HG02870 (cell line): ENCODE data around the gene DNAH9.
"Not testable (repeated sequence)": the region's sequence is repeated elsewhere in the genome, so short reads cannot be mapped to it uniquely, and the experiment has no call there.

Experiments used
- ATAC-seq: cut with Tn5 transposase; IDR thresholded peaks from one replicate; pipeline ENCODE4 v1.9.1; 2021; ENCODE audit warnings: mild to moderate bottlenecking, moderate library complexity; ENCODE audit not compliant: unreplicated experiment

DNAH9 gene

DNA sequence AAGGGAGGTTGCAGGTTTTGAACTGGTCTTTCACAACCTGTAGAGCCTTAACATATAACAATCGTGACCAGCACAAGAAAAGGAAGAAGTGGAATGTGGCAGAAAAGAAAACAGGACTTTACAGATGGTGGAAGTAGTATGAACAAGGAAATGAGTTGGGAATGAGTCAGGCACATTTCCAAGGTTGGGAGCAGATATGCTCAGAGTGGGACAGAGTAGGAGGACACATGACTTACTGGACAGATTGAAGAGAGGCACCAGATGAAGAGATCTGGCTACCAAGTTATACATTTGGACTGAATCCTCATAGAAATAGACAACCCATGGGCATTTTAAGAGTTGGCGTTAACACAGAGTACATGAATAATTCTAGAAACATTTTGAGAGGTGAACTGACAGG is 303.7 kb downstream of the DNAH9 start:
- ATAC-seq = no peak

DNA sequence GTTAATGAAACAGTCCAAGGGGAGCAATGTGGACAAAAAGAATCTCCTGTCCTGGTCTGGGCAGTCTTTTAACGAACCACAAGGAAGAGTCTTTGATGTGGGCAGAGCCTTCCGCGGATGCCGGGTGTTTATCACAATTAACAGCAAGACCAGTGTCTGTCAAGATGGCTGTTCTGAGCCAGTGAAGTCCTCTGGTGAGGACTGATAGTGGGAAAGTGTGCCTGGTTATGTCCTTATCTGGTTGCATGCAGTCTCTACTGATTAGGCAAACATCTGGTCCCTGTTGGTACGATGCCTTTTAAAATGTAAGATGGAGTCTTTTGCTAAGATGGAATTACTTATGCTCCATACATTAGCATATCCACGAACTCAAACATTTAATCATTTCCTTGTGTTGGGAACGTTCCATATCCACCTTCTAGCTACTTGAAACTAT is 310.5 kb downstream of the DNAH9 start:
- no peak for ATAC-seq

DNA sequence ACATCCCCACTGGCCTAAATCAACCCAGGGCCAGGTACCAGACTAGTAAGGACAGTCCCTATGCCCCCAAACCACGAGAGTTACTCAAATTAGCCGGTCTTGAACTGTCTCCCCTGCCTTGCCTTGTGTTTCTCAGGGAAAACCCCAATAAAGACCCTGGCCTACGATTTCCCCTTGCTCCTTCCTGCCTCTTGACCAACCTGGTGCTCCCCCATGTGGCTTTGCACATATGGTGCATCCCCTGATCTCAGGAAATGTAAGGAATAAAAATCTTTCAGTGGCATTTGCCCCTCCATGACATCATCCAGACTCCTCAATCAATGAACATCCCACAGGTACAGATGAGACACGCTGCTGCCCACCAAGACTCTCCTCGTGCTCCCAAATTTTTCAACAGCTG is 311.1 kb downstream of the DNAH9 start:
- no peak for ATAC-seq

DNA sequence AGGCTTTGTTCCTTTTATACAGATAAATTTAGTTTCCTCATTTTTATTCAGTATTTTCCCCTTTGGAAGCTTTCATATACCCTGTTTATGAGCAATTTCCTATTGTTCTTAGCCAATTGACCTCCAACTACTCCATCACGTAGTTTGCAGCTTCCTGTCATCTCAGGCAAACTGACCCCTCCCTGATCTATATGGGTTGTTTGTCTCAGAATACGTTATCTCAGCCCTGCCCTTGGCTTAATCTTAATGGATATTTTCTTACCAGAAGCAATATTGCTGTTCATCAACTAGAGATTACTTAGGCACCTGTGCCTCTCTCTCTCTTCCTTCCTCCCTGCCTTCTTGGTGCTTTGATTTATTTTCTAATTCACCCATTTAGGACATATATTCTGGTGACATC is 317.8 kb downstream of the DNAH9 start:
- ATAC-seq = no peak

DNA sequence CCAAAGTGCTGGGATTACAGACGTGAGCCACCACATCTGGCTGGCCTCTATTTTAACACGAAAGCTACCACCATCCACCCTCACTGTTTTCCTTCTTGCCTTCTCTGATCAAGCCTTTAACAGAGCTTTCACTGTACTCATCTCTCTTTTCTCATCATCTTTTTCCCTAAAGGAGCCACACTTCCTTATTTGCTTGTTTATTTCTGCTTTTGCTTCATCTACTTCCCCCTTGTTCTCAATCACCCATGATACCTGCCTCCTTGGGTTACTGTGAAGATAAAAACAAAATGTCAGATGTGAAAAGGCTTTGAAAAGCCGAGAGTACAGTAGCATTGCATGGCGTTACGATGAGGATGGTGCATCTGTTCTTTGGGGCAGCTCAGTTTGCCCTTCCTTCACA is 319.1 kb downstream of the DNAH9 start:
- ATAC-seq = no peak

DNA sequence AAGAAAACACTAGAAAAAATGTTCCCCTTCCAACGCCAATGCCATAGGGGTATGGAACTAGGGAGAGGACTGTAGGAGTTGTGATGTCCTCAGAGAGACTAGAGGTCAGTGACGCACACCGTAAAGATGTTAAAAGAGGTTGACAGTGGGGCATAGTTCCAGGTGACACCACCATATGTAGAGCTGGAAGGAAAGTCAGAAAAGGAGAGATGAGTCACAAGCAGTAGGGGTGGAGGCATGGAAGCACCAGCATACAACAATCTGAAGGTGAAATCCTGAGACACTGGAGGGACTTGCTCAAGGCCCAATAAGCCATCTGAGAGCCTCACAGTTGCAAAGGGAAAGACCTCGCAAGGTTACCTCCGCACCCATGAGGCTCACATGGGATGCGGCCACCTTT is 323.0 kb downstream of the DNAH9 start:
- no peak for ATAC-seq

DNA sequence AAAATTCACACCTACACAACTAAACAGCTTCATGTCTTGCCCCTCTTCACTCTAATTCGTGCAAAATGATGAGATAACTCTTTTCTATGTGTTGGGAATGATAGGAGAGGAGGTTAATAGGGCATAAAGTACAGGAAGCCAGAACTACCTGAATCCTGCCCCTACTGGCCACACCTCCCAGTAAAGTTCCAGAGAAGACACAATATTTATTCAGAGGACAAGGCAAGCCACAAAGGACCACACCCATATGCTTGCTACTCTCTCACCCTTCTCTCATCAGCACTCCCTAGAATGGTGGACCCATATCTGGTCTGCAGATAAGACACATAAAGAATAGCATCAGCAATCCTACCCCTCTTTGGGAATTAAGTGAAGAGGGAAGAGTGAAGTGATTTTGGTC is 324.4 kb downstream of the DNAH9 start:
- no peak for ATAC-seq

DNA sequence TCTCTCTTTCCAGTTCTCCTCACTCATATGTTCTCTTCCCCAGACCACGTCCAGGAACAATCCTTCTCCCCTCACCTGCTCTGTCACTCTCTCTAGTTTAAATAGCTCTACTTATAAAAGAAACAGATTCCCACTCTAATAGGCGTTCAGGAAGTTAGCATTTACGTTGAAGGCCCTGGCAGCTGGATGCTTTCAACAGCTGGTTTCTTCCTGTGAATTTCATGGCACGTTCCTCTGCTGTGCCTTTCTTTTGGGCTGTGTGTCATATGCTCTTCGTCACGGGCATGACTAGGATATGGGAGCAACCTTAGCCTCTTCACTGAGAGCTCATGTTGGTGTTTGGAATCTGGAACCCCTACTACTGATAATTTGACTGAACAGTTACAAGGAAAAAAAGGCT is 325.8 kb downstream of the DNAH9 start:
- no peak for ATAC-seq

DNA sequence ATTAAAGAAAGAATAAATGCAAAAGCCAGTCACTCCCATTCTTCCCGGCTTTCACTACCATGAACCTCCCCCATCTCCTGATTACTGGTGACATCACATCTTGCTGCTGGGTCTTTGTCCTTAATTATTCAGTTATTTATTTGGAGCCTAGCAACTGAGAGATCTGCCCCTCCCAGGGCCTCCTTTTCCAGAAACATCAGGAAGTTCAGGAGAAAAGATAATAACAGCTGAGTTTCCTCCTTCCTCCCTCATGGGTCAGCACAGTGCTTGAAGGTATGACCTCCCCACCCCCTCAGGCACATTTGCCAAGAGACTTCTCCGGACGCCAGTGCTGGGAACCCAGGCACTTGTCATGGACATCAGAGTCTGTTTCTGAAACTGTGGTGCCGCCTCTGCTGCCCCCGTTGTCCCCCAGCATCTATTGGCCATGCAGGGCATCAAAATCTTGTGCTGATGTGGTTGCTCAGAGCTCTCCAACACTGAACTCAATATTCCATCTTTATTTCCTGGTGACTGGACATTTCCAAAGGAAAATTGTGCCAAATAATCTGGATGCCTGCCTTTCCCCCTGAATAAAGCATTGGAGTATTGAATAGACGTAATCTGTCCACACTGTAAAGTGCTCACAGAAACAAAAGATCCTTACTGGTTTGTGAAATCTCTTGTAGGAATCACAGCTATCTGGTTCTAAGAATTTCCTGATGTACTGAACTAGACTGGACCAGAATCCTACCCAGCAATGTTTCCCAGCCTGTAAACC is 327.2 kb downstream of the DNAH9 start:
- no peak for ATAC-seq

DNA sequence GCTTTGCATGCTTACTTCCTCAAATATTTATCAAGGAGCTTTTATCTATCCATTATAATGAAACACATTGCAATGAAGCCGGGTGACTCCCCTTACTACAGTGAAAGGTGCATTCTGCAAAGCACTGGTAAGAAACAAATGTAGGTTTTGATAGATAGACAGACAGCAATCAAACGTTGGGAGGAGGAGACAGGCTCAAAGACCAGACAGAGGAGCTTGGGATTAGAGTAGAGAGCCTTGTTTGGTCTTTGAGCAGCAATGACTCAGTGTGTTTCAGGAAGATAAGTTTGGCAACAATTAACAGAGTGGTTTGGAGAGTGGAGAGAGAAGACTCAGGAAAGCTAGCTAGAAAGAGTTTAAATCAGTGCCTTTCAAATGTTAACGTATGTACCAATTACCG is 330.2 kb downstream of the DNAH9 start:
- no peak for ATAC-seq

DNA sequence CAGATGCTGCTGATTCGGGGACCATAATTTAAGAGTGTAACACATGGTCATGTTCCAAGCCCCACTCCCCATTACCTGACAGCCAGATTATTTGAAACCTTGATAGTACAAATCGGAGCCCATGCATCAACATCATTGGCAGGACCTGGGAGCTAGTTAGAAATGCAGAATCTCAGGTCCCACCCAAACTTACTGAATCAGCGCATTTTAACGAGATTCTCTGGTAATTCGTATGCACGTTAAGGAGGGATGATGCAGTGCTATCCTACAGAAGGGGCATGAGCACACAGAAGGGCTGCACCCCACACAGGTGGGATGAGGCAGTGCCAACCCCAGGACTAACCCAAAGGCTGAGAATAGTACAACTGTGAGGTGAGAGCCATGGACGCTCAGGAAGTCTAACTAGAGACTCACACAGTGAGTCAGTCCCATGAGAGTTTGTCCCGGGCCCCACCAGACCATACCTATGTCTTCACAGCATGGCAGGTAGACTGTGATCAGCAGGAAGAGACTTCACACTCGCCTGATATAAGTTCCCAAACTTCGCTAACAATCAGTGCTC is 334.1 kb downstream of the DNAH9 start:
- no peak for ATAC-seq

DNA sequence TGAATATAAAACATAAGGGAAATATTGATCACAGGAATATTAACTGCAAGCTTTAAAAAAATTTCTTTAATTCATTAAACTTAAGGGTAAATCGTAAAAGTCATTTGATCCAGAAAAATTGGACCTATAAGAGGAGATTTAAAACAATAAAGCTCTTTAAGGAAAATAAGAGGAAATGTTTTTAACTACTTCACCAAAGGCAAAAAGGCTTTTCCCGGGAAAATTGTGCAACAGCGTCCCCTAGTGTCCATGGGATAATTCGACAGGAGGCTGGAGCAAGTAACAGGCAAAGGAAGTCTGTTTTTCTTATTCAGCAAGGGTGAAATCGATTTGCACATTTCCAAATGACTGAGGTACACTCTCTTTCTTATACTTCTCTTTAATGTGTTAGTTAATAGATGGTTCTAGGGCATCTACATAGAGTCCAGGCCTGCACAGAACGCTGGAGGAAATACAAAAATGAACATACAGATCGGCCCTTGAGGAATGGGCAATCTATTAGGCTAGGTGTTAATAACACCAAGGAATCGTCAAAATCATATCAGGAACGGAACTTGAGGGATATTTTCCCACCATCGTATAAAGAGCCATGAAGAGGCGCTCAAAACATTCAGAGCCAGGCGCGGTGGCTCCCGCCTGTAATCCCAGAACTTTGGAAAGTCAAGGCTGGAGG is 337.6 kb downstream of the DNAH9 start:
- no peak for ATAC-seq

DNA sequence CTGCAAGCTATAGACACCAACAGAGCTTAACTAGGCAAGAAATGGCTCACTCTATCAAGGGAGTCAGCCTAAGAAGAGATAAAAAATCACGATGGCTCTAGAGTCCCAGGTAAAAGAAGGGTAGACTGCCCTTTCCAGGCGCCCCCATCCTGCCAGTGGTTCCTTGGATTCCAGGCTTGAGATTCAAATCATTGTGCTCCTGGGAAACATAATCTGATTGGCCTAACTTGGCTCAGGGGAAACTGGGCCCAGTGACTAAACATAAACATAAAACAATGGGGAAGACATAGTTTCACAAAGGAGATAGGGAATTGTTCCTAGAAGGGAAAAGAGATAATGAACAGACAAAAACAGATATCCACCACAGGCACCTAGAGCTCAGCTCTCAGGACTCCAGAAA is 342.6 kb downstream of the DNAH9 start:
- no peak for ATAC-seq

DNA sequence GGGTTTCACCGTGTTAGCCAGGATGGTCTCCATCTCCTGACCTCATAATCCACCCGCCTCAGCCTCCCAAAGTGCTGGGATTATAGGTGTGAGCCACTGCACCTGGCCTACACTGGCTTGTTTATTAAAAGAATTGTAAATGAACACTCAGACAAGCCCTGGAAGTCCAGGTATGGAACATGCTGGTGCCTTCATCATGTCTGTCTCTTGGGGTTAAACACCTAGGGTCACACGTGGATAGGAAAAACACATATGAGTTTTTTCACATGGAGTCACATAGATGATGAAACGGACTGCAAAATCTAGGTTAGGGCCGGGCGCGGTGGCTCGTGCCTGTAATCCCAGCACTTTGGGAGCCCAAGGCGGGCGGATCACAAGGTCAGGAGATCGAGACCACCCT is 344.8 kb downstream of the DNAH9 start:
- not testable (repeated sequence) for ATAC-seq

DNA sequence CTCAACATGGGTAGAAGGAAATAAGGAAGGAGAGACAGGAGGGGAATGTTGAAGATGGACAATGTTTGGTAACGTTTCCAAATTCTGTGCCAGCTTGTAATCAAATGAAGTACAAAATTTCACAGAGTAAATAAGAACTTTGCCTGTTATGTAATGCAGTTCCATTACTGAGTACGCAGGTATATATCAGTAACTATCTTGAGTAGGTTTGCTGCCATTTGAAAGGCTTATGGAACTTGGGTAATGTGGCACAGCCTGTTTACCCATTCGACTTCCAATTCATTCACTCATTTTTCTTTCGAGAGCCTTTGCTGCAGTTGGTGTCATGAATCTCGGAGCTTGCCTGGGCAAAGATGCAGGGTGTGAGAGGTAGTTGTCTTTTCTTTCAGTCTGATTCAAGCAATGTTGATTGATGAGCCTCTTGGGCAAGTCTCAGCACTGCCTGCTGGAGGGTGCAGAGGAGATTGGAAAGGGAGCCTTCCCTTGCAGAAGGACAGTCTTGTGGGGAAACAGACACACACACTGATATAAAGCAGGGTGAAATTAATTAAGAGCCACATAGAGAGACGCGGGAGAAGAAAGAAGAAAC is 345.6 kb downstream of the DNAH9 start:
- ATAC-seq = no peak

DNA sequence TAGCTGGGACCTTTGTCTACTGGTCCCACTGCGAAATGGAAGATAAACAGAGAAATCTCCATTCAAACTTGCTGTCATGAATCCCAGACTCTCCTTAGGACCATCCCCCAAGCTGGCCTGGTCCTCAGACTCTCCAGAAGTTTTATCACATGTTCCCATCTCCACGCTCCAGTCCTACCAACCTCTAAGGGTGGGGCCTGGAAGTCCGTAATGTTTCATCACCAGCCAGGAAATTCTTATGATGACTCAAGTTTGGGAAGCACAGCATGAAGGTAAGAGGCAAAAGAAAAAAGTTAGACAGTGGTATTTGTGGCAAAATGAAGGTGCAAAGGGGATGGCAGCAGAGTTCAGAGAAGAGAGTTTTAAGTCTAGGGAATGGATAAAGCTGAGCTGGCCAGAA is 346.3 kb downstream of the DNAH9 start:
- no peak for ATAC-seq

DNA sequence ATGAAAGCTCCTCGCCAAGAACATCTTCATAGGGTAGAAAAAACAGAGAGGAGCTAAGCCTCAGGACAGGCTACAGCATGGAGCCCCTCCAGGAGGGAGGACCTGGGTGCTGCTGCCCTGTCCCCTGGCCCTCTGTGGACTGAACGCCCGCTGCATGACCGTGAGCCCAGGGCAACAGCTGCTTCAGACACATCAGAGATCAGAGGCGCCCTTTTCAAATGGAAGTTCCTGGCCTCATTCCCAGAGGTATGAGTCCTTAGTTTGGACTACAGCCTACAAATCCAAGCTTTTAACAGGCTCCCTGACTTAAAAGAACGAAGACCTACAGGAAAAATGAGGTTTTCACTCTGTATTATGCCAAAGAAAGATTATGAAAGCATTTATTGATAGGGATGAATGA is 350.5 kb downstream of the DNAH9 start:
- no peak for ATAC-seq

DNA sequence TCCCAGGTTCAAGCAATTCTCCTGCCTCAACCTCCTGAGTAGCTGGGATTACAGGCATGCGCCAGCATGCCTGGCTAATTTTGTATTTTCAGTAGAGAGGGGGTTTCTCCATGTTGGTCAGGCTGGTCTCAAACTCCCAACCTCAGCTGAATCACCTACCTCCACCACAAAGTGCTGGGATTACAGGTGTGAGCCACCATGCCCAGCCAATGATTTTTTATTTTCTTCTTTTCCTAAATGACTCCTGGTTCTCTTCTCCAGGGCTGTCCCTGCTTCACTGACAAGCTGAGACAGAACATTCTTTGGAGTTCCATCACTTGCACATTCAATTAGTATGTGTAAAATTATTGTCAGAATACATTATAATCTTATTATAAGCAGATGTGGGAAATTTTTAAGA is 351.3 kb downstream of the DNAH9 start:
- not testable (repeated sequence) for ATAC-seq

DNA sequence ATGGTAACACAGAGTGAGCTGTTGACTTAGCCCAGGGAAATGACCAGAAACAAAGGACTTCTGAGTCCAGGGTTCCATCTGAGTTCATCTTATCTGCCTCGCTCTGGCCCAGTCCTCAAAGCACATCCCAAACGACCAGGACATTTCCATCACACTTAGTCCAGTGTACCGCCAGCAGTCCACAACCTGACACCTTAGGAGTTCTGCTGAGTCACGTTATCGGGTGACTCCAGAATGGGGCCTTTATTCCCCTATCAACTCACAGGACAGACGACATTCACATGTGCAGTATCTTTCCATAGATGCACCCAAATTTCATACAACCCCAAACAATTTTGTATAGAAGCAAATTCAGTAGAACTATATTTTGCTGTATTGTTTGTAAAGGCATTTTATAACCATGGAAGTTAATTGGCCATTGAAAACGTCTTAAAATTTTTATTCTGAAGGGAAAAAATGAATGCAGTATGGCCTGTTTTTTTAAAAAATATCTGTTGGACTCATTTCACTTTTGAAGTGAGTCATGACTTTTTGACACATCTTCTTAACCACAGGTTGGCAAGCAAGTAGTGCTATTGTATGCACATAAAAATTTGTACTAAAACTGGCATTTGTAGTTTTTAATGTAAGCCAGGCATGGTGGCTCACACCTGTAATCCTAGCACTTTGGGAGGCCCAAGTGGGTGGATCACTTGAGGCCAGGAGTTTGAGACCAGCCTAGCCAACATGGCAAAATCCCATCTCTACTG is 352.7 kb downstream of the DNAH9 start:
- no peak for ATAC-seq

DNA sequence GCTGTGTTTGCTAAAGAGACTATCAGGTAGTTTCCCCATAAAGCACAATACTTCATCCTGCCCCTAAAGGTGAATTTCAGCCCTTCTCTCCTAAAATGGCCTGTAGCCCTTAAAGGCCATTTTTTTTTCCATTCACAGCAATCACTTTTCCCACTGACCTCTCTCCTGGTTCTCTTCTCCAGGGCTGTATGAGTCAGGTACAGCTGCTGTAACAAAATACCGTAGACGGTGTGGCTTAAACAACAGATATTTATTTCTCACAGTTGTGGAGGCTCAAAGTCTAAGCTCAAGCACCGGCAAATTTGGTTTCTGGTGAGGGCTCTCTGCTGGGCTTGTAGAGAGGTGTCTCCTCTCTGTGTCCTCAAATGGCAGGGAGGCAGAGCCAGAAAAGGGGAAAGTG is 354.3 kb downstream of the DNAH9 start:
- ATAC-seq = no peak

DNA sequence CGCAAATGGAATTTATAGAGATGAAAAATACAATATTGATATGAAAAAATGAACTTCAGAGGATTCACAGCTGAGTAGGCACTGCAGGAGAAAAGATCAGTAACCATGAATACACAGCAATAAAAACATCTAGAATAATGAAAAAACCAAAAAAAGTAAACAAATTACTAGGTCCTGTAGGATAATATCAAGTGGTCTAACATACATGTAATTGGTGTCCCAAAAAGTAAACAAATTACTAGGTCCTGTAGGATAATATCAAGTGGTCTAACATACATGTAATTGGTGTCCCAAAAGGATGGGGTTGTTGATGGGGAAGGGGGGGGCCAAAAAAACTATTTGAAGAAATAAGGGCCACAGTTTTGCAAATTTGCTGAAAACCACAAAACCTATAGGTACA is 355.7 kb downstream of the DNAH9 start:
- no peak for ATAC-seq
